ENCODE data around the gene MEIS2. TPM values are rescaled to one million over a fixed set of nuclear protein-coding genes. Genes with fewer than 3 reads are reported as not detected.

Gene MEIS2
- total RNA-seq, 1 donor = 0.21 TPM

- H3K9me3 ChIP-seq (ENCODE audit: low read depth, low read length) = no peaks in the 10 kb centered on the region
- H3K27me3 ChIP-seq (ENCODE audit: insufficient read depth, low read length) = no peaks in the 10 kb centered on the region
- H3K4me1 ChIP-seq (ENCODE audit: insufficient read depth, low read length) = no peaks in the 10 kb centered on the region
- H3K4me3 ChIP-seq (ENCODE audit: low read length) = no peak overlapping the region
These were observed 43.9 kb downstream of the MEIS2 start for GRCh38 chr15:37056177-37057121.

- Histone ChIP-seq H3K4me1 (ENCODE audit: insufficient read depth, low read length) (no peaks in the 10 kb centered on the region), H3K9me3 (ENCODE audit: low read depth, low read length) (no peaks in the 10 kb centered on the region), H3K27me3 (ENCODE audit: insufficient read depth, low read length) (no peaks in the 10 kb centered on the region), H3K4me3 (ENCODE audit: low read length) (no peak overlapping the region)
These were observed 44.9 kb downstream of the MEIS2 start for GRCh38 chr15:37055481-37055880.

DNA sequence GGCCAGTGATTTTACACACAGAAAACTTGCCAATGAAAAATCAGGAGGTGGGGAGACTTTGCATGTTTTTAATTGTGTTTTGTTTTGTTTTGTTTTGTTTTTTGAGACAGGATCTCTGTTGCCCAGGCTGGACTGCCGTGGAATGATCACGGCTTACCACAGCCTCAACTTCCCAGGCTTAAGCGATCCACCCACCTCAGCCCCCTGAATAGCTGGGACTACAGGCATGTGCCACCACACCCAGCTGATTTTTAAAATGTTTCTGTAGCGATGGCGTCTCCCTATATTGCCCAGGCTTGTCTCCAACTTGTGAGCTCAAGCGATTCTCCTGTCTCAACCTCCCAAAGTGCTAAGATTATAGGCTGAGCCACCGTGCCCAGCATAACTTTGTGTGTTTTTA lies 46.0 kb downstream of the MEIS2 start:
- Histone ChIP-seq H3K27me3 (ENCODE audit: insufficient read depth, low read length) (no peaks in the 10 kb centered on the region), H3K4me3 (ENCODE audit: low read length) (no peak overlapping the region), H3K4me1 (ENCODE audit: insufficient read depth, low read length) (no peaks in the 10 kb centered on the region), H3K9me3 (ENCODE audit: low read depth, low read length) (no peaks in the 10 kb centered on the region)

- Histone ChIP-seq H3K27me3 (ENCODE audit: insufficient read depth, low read length) (no peaks in the 10 kb centered on the region), H3K9me3 (ENCODE audit: low read depth, low read length) (no peaks in the 10 kb centered on the region), H3K4me3 (ENCODE audit: low read length) (no peak overlapping the region), H3K4me1 (ENCODE audit: insufficient read depth, low read length) (no peaks in the 10 kb centered on the region)
These were observed 47.2 kb downstream of the MEIS2 start for GRCh38 chr15:37053166-37053565.

DNA sequence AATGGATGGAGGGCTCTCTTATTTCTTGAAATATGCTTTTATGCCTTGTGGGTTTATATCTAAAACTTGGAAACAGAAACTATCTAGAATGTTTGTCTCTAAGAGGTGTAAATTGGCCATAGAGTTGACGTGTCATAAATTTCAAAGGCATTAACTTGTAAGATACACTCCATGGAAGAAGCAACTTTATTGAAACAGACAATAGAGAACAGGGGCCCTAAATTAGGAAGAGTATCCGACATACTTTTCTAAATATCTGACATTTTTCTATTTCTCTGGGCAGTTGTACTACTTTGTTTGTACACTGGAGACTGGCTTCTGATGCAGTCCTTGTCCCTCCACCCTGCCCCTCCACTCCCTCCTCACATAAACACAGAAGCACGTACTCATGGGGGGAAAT lies 50.0 kb downstream of the MEIS2 start:
- H3K4me3 ChIP-seq (ENCODE audit: low read length) = no peak overlapping the region
- H3K27me3 ChIP-seq (ENCODE audit: insufficient read depth, low read length) = no peaks in the 10 kb centered on the region
- no peaks in the 10 kb centered on the region for H3K4me1 ChIP-seq (ENCODE audit: insufficient read depth, low read length)
- no peaks in the 10 kb centered on the region for H3K9me3 ChIP-seq (ENCODE audit: low read depth, low read length)

DNA sequence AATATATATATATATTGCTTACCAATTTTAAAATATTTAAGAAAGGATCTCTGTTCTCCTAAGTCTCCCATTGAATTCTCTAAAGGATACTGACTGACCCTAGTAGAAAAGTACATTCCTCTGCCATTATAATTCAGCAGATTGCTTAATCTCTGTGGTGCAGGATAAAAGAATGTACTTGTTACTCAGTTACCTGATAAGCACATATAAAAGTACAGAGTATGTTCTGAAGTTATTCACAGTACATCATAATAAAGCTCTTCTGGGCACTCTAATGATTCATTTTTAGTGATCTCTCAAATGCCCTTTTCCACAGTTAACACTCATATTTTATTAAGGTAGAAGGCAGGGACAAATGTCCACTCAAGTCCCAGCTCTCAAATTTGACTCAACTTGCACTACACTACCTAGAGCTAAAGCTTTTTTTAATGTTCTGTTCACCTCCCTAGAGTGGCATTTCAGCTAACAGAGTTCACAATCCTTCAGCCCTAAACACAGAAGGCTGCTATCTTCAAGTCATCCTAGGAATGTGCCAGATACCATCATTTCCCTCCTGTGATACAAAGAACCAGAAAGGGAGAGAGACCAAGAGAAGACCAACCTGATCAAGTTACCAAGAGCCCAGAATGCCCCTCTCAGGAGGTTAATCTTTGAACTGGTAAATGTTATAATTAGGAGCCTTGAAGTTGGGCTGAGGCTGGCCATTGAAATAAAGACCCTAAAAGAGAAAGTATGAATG lies 53.3 kb downstream of the MEIS2 start:
- Histone ChIP-seq H3K4me3 (ENCODE audit: low read length) (no peak overlapping the region), H3K9me3 (ENCODE audit: low read depth, low read length) (no peaks in the 10 kb centered on the region), H3K27me3 (ENCODE audit: insufficient read depth, low read length) (no peaks in the 10 kb centered on the region), H3K4me1 (ENCODE audit: insufficient read depth, low read length) (no peaks in the 10 kb centered on the region)

GRCh38 chr15:37045859-37046740 lies 54.2 kb downstream of the MEIS2 start:
- no peaks in the 10 kb centered on the region for H3K27me3 ChIP-seq (ENCODE audit: insufficient read depth, low read length)
- H3K9me3 ChIP-seq (ENCODE audit: low read depth, low read length) = no peaks in the 10 kb centered on the region
- H3K4me3 ChIP-seq (ENCODE audit: low read length) = no peak overlapping the region
- H3K4me1 ChIP-seq (ENCODE audit: insufficient read depth, low read length) = no peaks in the 10 kb centered on the region

DNA sequence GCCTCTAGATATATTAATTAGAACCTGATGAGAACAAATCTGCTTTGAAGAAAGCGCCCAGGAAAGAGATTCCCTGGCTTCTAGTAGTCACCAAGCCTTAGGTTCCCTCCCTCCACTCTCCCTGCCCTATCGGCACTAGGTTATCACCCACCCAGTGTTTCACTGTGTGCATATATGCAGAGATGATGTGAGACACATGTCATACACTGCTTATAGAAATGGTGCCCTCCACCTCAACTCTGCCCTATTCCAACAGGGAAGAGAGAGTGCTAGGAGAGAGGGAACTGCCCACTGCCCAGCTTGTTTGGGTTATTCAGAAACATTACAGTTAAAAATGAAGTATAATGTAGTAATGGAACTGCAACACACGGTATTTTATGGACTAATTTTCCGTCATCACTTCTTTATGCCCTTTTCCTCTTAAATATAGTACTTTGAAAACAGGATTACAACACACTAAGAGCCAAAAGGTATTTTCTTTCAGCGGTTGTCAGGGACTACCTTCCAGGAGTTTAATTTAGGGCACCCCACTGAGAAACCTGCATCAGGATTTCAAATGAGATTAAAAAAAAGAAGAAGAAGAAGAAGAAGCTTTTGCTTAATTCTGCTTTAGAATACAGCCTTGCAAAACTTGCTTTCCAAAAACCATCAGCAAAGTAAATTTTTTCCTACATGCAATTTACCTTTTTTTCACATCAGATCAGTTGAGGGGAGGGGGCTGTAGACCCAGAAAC lies 55.3 kb downstream of the MEIS2 start:
- no peaks in the 10 kb centered on the region for H3K4me1 ChIP-seq (ENCODE audit: insufficient read depth, low read length)
- no peaks in the 10 kb centered on the region for H3K9me3 ChIP-seq (ENCODE audit: low read depth, low read length)
- H3K4me3 ChIP-seq (ENCODE audit: low read length) = no peak overlapping the region
- no peaks in the 10 kb centered on the region for H3K27me3 ChIP-seq (ENCODE audit: insufficient read depth, low read length)

DNA sequence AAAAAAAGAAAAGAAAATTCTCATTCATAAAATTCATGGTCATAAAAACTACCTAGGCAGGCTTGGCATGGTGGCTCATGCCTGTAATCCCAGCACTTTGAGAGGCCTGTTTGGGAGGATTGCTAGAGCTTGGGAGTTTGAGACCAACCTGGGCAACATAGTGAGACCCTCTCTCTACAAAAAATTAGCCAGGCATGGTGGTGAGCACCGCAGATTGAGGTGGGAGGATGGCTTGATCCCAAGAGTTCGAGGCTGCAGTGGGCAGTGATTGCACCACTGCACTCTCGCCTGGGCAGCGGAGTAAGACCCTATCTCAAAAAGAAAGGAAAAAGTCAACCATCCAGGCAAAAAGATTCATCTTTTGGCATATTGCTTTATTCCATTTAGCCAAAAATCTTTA lies 58.5 kb downstream of the MEIS2 start:
- H3K9me3 ChIP-seq (ENCODE audit: low read depth, low read length) = no peaks in the 10 kb centered on the region
- H3K27me3 ChIP-seq (ENCODE audit: insufficient read depth, low read length) = no peaks in the 10 kb centered on the region
- no peaks in the 10 kb centered on the region for H3K4me1 ChIP-seq (ENCODE audit: insufficient read depth, low read length)
- H3K4me3 ChIP-seq (ENCODE audit: low read length) = no peak overlapping the region

- no peaks in the 10 kb centered on the region for H3K9me3 ChIP-seq (ENCODE audit: low read depth, low read length)
- H3K4me3 ChIP-seq (ENCODE audit: low read length) = no peak overlapping the region
- H3K27me3 ChIP-seq (ENCODE audit: insufficient read depth, low read length) = no peaks in the 10 kb centered on the region
- H3K4me1 ChIP-seq (ENCODE audit: insufficient read depth, low read length) = no peaks in the 10 kb centered on the region
These were observed 59.3 kb downstream of the MEIS2 start for GRCh38 chr15:37041042-37041441.

- H3K4me1 ChIP-seq (ENCODE audit: insufficient read depth, low read length) = no peaks in the 10 kb centered on the region
- no peaks in the 10 kb centered on the region for H3K9me3 ChIP-seq (ENCODE audit: low read depth, low read length)
- no peak overlapping the region for H3K4me3 ChIP-seq (ENCODE audit: low read length)
- H3K27me3 ChIP-seq (ENCODE audit: insufficient read depth, low read length) = no peaks in the 10 kb centered on the region
These were observed 60.1 kb downstream of the MEIS2 start for GRCh38 chr15:37040072-37040742.

DNA sequence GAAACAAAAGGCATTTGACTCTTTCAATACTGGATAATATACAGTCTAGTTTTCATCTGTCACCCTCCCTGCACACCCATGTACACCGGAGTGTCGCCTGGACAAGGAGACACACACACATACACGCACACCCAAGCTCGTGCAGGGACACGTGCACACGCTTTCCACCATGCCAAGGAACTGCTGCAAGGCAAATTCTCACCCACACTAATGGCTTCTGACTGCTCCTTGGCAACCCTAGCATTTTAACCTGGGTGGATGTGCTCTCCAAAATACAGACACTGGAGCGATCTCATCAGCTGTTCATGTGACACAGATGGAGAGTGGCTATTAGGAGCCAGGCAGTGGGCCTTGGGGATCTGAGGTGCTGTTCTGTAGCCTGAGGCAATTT lies 61.6 kb downstream of the MEIS2 start:
- H3K4me3 ChIP-seq (ENCODE audit: low read length) = no peak overlapping the region
- no peaks in the 10 kb centered on the region for H3K9me3 ChIP-seq (ENCODE audit: low read depth, low read length)
- H3K27me3 ChIP-seq (ENCODE audit: insufficient read depth, low read length) = no peaks in the 10 kb centered on the region
- H3K4me1 ChIP-seq (ENCODE audit: insufficient read depth, low read length) = no peaks in the 10 kb centered on the region

DNA sequence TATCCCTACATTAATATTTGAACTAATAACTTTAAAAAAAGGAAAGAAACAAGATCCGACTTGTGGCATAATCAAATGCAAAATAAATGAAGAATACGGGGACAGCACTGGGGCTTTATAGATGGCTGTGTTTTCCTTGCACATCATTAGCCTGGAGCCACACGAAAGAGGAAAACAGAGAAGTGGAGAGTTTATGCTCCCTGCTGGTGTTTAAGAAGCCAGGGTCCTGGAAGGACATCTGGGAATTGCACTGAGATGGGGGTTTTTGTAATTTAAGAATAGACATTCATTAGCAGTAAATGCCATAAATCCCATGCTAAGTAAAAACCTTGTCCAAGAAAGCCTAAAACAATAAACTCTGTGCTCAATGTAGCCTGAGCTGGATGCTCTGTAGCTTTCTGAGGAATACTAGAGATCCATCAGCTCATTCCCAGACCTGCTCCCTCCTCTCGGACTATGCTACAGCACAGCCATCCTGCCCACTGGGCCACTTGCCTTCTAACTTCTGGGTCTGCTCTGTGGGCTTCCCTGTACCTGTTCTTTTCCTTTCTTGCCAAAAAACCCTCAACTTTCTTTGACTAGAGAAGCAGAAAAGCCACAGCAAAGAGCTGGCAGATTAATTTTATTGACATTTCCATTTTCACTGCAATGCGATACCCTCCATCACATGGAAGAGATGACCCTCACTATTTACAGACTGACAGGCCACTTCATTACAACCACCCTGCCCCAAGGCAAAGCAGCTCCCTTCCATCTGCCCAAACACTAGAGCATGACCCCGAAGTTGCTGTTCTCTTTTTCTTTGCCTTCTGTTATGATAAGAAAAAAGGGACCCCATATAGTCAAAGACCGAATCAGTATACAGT lies 62.3 kb downstream of the MEIS2 start:
- Histone ChIP-seq H3K4me3 (ENCODE audit: low read length) (no peak overlapping the region), H3K4me1 (ENCODE audit: insufficient read depth, low read length) (no peaks in the 10 kb centered on the region), H3K27me3 (ENCODE audit: insufficient read depth, low read length) (no peaks in the 10 kb centered on the region), H3K9me3 (ENCODE audit: low read depth, low read length) (no peaks in the 10 kb centered on the region)
